SK-N-SH treated with all-trans-retinoic acid at 6 μM for 48 hours (cell line): ENCODE data around the gene STK32A.

ENCODE experiments used
- ARNTL ChIP-seq: fragments of 450-650 bp; formaldehyde crosslinking; IDR thresholded peaks from 2 replicates; pipeline ENCODE4 v1.5.0; 2020; ENCODE audit warnings: low read depth, mild to moderate bottlenecking, moderate library complexity, borderline replicate concordance
- BACH2 ChIP-seq: fragments of 250-450 bp; sonication (Bioruptor Pico); IDR thresholded peaks from 2 replicates; pipeline ENCODE4 v1.9.0; 2021; ENCODE audit warnings: mild to moderate bottlenecking, borderline replicate concordance
- CREB5 ChIP-seq: fragments of 250-450 bp; sonication (Bioruptor Pico); IDR thresholded peaks from 2 replicates; pipeline ENCODE4 v1.5.1; 2020; ENCODE audit warnings: low read depth, mild to moderate bottlenecking, moderate library complexity
- CSDC2 ChIP-seq: fragments of 250-450 bp; sonication (Bioruptor Pico); IDR thresholded peaks from 2 replicates; pipeline ENCODE4 v1.5.0; 2020; ENCODE audit warnings: mild to moderate bottlenecking, moderate library complexity
- ISL1 ChIP-seq: fragments of 250-450 bp; sonication (Bioruptor Pico); IDR thresholded peaks from 2 replicates; pipeline ENCODE4 v2.1.2; 2022; ENCODE audit warnings: mild to moderate bottlenecking, moderate library complexity
- OSR1 ChIP-seq: fragments of 250-450 bp; sonication (Bioruptor Pico); IDR thresholded peaks from 2 replicates; pipeline ENCODE4 v1.8.0; 2022; ENCODE audit warnings: moderate library complexity, mild to moderate bottlenecking, inconsistent platforms
- PATZ1 ChIP-seq: fragments of 250-450 bp; sonication (Bioruptor Pico); IDR thresholded peaks from 2 replicates; pipeline ENCODE4 v1.8.0; 2020; ENCODE audit warnings: mild to moderate bottlenecking, moderate library complexity, borderline replicate concordance
- PPARA ChIP-seq: fragments of 250-450 bp; sonication (Bioruptor Pico); IDR thresholded peaks from 2 replicates; pipeline ENCODE4 v1.5.0; 2020; ENCODE audit warnings: mild to moderate bottlenecking, borderline replicate concordance
- TCF4 ChIP-seq: fragments of 250-450 bp; sonication (Bioruptor Pico); IDR thresholded peaks from 2 replicates; pipeline ENCODE4 v1.8.0; 2021; ENCODE audit warnings: mild to moderate bottlenecking, moderate library complexity, borderline replicate concordance
- TOX ChIP-seq: fragments of 250-450 bp; sonication (Bioruptor Pico); IDR thresholded peaks from 2 replicates; pipeline ENCODE4 v1.8.0; 2021; ENCODE audit warnings: mild to moderate bottlenecking, moderate library complexity, borderline replicate concordance
- ZC3H10 ChIP-seq: fragments of 250-450 bp; sonication (Bioruptor Pico); IDR thresholded peaks from 2 replicates; pipeline ENCODE4 v1.5.1; 2021; ENCODE audit warnings: mild to moderate bottlenecking, moderate library complexity
- ZFP30 ChIP-seq: fragments of 450-650 bp; formaldehyde crosslinking; IDR thresholded peaks from 2 replicates; pipeline ENCODE4 v1.5.0; 2022; ENCODE audit warnings: mild to moderate bottlenecking, moderate library complexity
- ZNF565 ChIP-seq: fragments of 450-650 bp; formaldehyde crosslinking; conservative IDR thresholded peaks from 2 replicates; pipeline ENCODE4 v1.5.0; 2020; ENCODE audit warnings: low read depth, mild to moderate bottlenecking, moderate library complexity
- ZNF70 ChIP-seq: fragments of 450-650 bp; formaldehyde crosslinking; IDR thresholded peaks from 2 replicates; pipeline ENCODE4 v1.5.0; 2020; ENCODE audit warnings: mild to moderate bottlenecking, moderate library complexity

GRCh38 chr5:147248561-147248960 lies 13.7 kb downstream of the STK32A start:
- no peak for TF ChIP-seq ZNF70 (CRISPR knock-in tag)
- no peak for TF ChIP-seq OSR1 (CRISPR knock-in tag)
- TF ChIP-seq TOX (CRISPR knock-in tag): no peak
- no peak for TF ChIP-seq PATZ1 (CRISPR knock-in tag)
- no peak for TF ChIP-seq ZC3H10 (CRISPR knock-in tag)
- TF ChIP-seq ZNF565 (CRISPR knock-in tag): no peak
- no peak for TF ChIP-seq ISL1 (CRISPR knock-in tag)
- TF ChIP-seq CSDC2 (CRISPR knock-in tag): no peak
- TF ChIP-seq BACH2 (CRISPR knock-in tag): no peak
- no peak for TF ChIP-seq CREB5
- no peak for TF ChIP-seq ARNTL
- TF ChIP-seq PPARA: no peak
- TF ChIP-seq TCF4 (CRISPR knock-in tag): no peak
- TF ChIP-seq ZFP30 (CRISPR knock-in tag): no peak
